Measurements from ENCODE around the gene CUX1. TPM values are rescaled to one million over a fixed set of nuclear protein-coding genes. Genes with fewer than 3 reads are reported as not detected.

Gene CUX1
- total RNA-seq, 1 experiment from 2014 or later, result 53.5 TPM

DNA sequence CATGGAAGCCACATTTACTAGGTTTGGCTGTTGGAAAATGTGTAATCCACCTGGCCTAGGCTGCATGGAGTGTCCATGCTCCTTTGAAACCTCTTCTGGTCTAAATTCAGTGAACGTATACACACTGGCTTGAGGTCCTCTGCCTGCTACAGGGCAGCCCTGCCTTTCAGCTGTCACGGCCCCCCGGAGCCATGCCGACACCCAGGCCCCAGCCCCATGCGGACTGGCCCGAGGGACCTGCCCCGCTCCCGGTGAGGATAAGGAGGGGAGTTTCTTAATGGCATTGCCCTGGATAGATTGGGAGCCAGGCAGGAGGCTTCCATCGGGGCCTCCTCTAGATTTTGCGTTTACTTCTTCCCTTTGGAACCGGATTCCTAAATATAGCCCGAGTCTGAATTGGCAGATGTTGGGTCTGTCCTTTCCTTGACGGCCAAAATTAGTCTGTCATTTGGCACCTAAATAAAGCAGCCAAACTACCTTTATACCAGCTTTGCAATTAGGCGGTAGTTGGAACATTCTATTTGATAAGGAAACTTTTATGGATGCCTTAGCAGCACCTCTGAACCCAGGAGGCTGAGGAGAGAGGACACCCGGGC lies 397.1 kb downstream of the CUX1 start:
- Mint-ChIP-seq H3K27me3 (ENCODE audit: low read depth) (no peaks in the 10 kb centered on the region; the same call in 1 of the 2 replicates), H3K9me3 (no peaks in the 10 kb centered on the region; a peak in 1 of 5 replicates), H3K27ac (no peak overlapping the region), H3K36me3 (ENCODE audit: insufficient read depth in 1 of 3, low read depth in 3 of 3) (peaks cover 15 to 58% (median 29%) of the 10 kb centered on the region in 3 experiments), H3K4me1 (no peaks in the 10 kb centered on the region), H3K4me3 (no peak overlapping the region)
- H3T11ph ChIP-seq (ENCODE audit: low read length), result no peak overlapping the region
- WGBS (ENCODE audit: extremely low coverage, insufficient read length, low lambda C conversion rate), result no CpG with 5 or more reads among the region's 15 CpGs
- H3K23me2 ChIP-seq (ENCODE audit: insufficient read length, low read depth, low read length, poor library complexity, severe bottlenecking), result no peaks in the 10 kb centered on the region
- no peak overlapping the region for H2BK120ac ChIP-seq (ENCODE audit: low read depth, low read length, poor library complexity, severe bottlenecking)
- no peaks in the 10 kb centered on the region for H3K4me1 ChIP-seq (ENCODE audit: insufficient read depth, low read length)
- no peaks in the 10 kb centered on the region for H3K79me1 ChIP-seq (ENCODE audit: insufficient read depth, low read depth, low read length, poor library complexity, severe bottlenecking)
- H2BK20ac ChIP-seq (ENCODE audit: low read depth, low read length, poor library complexity, severe bottlenecking), result no peak overlapping the region
- H3K14ac ChIP-seq (ENCODE audit: insufficient read depth, low read length), result no peak overlapping the region
- H2AK5ac ChIP-seq (ENCODE audit: insufficient read length, low read length), result no peak overlapping the region
- no peaks in the 10 kb centered on the region for H3K9me3 ChIP-seq (ENCODE audit: control insufficient read depth, low read depth, low read length)
- H4K8ac ChIP-seq (replicated peaks; ENCODE audit: insufficient read length, low read depth, low read length), result no peak overlapping the region
- H4K20me1 ChIP-seq (ENCODE audit: control insufficient read depth, insufficient read depth, insufficient read length), result no peaks in the 10 kb centered on the region
- H4K5ac ChIP-seq (ENCODE audit: insufficient read length, low read depth, low read length), result no peak overlapping the region
- H3K27me3 ChIP-seq (ENCODE audit: insufficient read depth, low read length), result no peaks in the 10 kb centered on the region
- no peak overlapping the region for H3K4me2 ChIP-seq (ENCODE audit: insufficient read depth, insufficient read length, low read length)
- no peak overlapping the region for H3K4ac ChIP-seq (ENCODE audit: low read depth, low read length)
- no peak overlapping the region for H3K23ac ChIP-seq (ENCODE audit: insufficient read length, low read depth, low read length)
- no peak overlapping the region for H3K9ac ChIP-seq (ENCODE audit: extremely low read depth, insufficient read length, low read length)
- no peak for DNase-seq
- no peak overlapping the region for H3K18ac ChIP-seq (ENCODE audit: insufficient read length, low read depth, low read length)
- H2BK15ac ChIP-seq (ENCODE audit: low read depth, low read length), result no peak overlapping the region
- TF ChIP-seq, protein P1, sequence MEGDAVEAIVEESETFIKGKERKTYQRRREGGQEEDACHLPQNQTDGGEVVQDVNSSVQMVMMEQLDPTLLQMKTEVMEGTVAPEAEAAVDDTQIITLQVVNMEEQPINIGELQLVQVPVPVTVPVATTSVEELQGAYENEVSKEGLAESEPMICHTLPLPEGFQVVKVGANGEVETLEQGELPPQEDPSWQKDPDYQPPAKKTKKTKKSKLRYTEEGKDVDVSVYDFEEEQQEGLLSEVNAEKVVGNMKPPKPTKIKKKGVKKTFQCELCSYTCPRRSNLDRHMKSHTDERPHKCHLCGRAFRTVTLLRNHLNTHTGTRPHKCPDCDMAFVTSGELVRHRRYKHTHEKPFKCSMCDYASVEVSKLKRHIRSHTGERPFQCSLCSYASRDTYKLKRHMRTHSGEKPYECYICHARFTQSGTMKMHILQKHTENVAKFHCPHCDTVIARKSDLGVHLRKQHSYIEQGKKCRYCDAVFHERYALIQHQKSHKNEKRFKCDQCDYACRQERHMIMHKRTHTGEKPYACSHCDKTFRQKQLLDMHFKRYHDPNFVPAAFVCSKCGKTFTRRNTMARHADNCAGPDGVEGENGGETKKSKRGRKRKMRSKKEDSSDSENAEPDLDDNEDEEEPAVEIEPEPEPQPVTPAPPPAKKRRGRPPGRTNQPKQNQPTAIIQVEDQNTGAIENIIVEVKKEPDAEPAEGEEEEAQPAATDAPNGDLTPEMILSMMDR (conservative IDR thresholded peaks at IDR 0.05), result no peak
- no peak overlapping the region for H3K56ac ChIP-seq (ENCODE audit: insufficient read length, low read depth, low read length)
- H3K79me2 ChIP-seq (ENCODE audit: insufficient read depth, low read length), result no peaks in the 10 kb centered on the region
- no peak overlapping the region for H2BK12ac ChIP-seq (ENCODE audit: insufficient read length, low read depth, low read length)
- no peak overlapping the region for H2AFZ ChIP-seq (ENCODE audit: low read length)
- no peak overlapping the region for H2BK5ac ChIP-seq (ENCODE audit: insufficient read length, low read length)
- H3K27ac ChIP-seq (ENCODE audit: insufficient read length, low read depth, low read length), result no peak overlapping the region
- H4K91ac ChIP-seq (ENCODE audit: insufficient read length, low read depth, low read length), result no peak overlapping the region

Data from H9 (cell line).